HL-60/S4 (cell line): ENCODE results near the gene PTPN14.

ENCODE experiments used
- in situ Hi-C: fragments of 300-500 bp; cut with MboI; formaldehyde crosslinking; loops from 2 replicates; pipeline ENCODE4 v1.14.3; 2022; ENCODE audit warnings: low sequenced_read_pairs

Gene PTPN14

GRCh38 chr1:214458541-214458940 lies 92.9 kb downstream of the PTPN14 start:
- in situ Hi-C loops, result no loop called here

DNA sequence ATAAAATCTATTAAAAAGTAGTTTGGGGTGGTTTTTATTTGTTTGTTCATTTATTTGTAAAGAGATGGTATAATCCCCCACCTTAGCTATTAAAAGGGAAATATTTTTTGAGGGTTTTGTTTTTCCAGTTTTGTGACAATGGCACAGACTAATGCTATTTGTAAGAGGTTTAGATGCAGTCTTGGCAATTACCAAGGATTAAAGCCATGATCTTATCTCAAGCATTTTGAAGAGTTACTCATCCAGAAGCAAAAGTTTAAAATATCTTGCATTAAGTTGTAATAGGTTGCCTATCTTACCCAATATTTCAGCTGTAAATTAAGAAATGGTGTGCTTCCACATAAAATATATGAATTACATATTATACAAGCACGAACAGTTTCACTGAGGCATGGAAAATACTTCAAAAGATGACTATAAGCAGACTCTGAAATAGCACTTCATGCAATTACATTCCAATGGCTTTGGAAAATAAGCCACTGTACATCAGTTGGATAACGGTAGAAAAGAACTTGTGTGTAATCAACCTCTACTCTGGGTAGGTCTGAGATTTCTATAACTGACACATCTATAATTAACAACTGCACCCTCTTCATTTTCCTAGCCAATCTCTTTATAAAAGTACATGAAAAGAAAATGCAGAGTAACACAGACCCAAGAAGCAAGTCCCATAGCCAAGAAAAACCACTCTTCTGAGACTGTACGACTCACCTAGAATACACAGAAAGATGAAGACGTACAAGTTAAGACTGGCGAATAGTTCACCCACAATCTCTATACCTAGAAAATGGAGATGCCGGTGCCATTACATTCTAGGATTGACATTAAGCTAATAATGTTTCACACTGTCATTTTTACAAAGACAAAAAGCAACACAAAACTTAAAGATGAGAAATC lies 95.2 kb downstream of the PTPN14 start:
- in situ Hi-C loops, result no loop called here

DNA sequence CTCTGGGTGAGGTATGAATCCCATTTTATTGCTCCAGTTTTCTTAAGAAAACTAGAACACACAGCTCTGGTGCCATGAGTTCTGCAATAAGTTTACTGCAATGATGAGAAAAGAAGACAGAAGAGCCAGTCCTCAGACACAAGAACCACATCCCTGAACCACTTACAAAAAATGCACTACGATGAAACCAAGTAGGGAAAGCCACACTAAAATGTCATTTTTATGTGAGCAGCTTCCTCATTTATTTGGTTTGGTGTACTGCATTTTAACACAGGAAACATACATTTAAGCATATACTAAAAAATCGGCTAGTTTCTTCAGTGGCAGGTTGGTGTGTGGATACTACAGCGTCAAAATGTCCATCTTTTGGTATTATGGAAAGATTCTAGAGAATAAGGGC lies 95.9 kb downstream of the PTPN14 start:
- in situ Hi-C loops, result no loop called here

DNA sequence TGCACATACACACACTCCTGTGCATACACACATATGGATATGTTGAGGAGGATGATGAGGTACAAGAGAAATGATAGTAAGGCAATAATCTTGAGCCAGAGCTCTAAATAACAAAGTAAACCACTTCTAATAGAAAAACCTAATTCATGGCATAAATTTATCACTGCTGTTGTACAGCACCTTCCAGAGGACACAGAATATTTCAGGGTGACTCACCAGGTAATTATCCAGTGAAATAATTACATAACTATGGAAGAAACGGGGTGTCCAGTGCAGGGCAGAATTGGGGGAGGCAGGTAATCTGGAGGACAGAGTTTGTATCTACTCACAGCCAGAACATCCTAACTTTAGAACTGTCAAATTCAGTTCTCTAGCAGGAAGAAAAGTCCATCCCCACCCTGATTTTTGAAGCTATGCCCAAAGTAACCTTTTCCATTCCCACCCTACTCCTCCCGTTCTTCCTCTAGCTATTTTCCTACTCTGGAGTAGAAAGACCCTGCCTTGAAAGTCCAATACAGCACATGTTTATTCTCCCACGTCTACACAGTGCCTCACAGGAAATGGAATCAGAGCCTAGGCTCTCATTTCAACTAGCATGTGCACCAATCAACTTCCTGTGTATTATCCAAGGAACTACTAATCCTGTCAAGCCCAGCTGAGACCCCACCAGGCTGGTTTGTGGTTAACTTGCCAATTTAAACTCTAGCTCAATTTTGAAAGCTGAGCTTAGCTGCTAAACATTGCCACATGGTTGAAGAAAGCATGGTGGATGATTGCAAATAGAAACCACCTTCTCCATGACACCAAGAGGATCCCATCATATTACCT lies 96.6 kb downstream of the PTPN14 start:
- in situ Hi-C loops, result no loop called here

DNA sequence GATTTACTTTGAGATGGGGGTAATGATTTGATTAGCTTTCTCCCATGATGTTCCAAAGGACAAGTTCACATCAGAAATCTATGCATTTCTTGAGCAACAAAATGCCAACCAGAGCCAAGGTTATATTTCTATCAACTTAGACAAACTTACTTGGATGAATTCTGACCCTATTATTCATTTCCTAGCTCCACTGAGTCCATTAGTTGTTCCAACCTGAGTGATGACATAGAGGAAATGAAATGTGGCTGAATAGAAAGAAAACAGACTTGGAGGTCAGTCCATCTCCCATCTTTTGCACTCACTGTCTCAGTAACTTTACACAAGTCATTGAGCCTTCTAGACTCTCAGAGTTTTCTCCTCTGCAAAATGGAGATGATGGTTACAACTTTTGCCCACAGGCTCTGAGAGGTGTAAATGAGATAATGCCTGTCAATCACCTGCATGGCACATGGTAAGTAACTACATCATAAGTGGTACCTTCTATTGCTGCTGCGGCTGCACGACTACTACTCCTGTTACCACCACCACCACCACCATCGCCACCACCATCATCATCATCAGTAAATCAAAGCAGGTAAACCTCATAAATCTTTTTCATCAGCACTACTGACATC lies 98.2 kb downstream of the PTPN14 start:
- in situ Hi-C loops, result no loop called here

GRCh38 chr1:214452152-214452784 lies 99.1 kb downstream of the PTPN14 start:
- in situ Hi-C loops, result no loop called here

DNA sequence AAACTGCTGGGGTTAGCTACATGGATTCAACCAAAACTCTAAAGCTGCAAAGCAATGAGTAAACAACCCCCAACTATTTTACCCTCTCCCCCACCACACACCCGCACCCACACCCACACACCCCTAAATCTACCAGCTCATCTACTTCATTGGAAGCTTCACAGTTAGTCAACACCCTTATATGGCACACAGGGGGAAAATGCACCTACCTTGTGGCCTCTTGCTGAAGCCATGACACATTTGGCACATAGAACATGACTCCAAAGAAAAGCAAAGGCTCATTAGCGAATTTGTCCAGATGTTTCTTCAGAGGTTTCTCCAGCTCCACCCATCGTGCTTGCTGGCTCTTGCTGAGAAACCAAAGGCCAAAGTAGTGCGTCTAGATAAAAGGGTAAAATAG lies 99.8 kb downstream of the PTPN14 start:
- in situ Hi-C loops, result no loop called here

DNA sequence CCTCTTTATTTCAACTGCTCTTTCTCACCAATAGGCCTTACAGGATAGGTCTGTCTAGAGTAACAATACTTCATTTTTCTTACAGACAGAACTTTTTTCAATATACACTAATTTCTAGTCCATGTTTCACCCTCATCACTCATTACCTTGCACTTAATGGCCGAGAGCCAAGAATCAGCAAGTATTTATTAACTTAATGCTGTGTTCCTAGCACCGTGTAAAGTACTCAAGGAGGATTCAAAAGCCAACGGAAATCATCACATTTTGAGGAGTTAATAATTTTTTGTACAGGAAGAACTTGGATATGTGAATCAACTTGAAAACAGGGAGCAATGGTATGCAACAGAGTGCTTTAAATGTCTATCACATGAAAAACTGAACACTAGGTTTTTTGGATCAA lies 102.0 kb downstream of the PTPN14 start:
- in situ Hi-C loops, result no loop called here

DNA sequence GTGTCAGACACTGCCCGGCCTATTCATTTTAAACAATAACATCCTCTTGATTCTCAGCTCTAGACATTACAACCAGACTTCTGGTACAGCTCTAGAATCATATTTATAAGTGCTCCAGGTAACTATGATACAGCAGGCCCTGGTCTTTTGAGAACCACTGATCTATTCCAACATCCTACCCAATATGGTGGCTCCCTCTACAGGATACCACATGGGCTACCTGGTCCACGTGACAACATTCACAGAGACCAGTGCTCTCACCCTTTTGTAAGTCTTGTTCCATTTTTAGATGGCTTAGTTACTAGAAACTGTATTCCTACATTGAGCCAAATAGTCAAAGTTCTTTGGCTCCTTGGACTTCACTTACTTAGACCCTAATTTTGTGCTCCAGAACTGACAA lies 102.9 kb downstream of the PTPN14 start:
- in situ Hi-C loops, result no loop called here

- in situ Hi-C loops, result no loop called here
Observed at GRCh38 chr1:214447557-214447871, 103.9 kb downstream of the PTPN14 start.

DNA sequence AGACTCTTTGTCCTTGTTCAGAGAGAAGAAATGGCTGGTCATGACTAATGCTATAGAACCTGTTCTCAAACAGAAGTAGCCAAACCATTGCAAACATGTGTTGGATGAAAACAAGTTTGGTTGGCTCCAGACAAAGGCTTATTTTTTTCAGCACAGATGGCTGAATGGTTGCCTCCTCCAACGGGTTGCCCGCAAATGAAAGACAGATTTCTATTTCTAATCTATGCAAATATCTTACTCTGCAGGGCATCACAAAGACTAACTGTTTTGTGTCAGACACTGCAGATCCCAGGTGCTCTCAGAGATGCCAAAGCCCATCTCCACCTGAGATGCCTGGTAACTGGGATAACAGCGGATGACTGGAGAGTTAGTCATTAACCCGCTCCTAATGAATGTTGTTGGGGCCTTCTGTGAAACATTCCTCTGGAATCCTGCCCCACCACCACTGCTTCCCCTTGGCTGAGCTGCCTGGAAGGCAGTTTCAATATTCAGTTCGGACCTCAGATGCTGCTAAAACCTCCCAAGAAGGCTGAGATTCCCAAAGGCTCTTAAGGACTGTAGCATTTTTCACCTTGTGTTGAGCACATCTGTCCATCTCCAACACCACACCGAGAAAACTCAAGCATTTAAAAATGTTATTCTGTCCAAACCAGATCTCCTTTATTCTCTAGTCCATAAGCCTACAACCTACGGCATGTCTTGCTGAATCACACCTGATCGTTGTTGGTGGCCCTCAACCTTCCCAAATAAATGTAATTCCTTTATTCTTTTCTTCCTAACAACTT lies 104.4 kb downstream of the PTPN14 start:
- in situ Hi-C loops, result no loop called here

GRCh38 chr1:214445831-214446614 lies 105.4 kb downstream of the PTPN14 start:
- in situ Hi-C loops, result no loop called here

GRCh38 chr1:214445199-214445598 lies 106.2 kb downstream of the PTPN14 start:
- in situ Hi-C loops, result no loop called here

DNA sequence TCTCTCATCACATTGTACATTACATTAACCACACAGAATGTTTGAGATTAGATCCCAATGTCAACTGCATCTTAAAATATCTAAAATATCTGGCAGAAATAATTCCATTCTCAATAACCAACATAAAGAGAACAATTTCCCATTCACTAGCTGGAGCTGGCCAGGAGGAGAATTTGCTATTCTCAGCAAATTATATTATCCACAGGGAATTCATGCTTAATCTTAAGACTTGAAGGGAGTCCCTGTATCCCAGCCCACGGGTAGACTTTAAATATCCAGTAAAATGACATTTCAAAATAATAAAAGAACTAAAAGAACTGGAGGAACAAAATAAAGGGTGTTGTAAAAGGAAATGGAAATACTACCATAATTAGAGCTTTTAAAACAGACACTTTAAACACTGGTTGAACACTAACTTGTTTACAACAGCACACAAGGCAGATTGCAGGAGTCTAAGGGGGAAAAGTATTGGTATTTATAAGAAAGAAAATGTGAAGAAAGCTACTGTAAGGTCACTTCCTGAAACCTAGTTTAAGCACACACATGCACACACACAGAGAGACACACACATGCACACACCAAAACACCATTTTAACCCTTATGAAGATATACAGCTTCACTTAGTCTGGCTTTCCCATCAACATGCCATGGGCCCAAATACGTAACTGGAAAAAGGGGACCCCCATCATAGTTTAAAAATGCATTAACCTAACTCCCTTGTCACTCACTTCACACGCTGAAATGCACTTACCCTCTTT lies 107.0 kb downstream of the PTPN14 start:
- in situ Hi-C loops, result no loop called here

DNA sequence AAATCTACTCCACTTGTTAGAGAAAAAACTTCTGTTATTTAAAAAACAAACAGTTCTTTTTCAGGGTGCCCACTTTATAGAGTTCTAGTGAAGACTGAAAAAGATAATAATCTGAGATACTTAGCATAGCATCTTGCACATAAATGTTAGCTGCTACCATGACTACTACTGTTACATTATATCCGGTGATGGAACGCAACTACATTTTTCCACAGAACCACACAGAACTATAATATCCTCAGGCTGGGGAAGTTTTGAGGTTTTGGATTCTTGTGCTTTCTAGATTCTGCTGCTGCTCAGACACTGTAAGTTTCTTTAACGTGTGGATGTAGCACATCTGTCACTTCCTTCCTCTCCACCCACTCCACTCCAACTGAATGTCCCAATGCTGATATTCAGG lies 110.3 kb downstream of the PTPN14 start:
- in situ Hi-C loops, result no loop called here

DNA sequence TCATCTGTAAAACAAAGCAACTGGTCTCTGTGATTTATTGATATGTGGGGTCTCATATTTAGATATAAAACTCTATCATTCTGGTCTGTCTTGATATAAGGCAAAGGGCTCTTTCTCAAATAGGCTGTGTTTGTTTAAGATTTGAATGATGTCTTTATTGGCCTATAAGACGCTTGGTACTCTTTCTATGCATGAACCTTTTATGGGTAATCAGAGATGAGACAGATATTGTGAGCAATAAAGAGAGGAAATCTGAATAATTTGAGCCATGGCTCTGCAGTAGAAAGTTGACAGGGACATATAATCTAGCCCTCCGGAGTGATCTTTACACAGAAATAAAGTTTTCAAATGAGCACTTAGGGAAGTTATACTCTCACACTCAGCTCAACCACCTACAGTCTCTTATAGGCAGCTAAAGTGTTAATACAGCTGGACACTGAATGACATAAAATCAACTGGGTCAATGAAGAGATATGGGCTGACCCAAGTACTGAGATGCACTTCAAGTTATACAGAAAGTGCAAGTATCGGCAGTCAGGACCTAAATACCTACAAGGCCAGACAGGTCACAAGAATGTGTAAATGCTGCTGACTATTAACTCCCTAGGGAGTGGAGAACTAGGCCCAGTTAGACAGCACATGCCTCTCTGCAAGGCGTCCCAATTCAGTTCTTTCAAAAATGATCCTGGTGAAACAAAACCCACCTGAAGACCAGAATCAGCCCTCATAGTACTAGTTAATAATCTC lies 111.0 kb downstream of the PTPN14 start:
- in situ Hi-C loops, result no loop called here

DNA sequence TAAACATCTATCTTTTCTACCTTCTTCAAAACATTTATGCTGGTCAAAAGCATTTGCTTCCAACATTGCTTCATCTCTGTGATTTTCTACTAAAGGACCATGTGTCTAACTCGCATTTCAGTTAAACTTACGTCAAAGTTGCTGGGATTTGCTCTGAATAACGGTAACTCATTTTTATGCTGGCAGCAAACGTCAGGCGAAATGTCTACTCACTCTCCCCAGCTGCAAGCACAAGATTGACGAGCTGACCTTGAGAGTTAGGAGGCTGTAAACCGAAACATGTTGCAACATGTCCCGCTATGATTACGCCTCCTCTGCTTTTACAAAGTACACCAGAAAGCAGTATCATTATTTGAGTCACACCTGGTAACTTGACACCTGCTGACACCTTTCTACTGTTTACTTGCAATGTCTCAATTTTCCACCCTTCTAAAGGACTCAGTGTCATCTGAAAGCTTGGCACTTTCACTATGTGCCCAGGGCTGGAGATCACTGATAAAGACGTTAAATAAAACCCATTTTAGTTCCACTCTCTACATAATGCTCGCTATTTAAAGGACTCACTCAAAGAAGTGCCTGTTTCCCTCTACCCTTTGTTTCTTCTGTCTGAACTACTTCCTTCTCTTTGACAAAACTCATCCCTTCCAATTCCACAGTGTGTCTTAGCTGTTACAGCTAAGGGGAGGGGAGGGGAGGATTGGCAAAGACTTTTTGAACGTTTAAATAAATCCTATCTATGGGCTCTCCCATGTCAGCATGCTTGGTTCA lies 111.9 kb downstream of the PTPN14 start:
- in situ Hi-C loops, result no loop called here

DNA sequence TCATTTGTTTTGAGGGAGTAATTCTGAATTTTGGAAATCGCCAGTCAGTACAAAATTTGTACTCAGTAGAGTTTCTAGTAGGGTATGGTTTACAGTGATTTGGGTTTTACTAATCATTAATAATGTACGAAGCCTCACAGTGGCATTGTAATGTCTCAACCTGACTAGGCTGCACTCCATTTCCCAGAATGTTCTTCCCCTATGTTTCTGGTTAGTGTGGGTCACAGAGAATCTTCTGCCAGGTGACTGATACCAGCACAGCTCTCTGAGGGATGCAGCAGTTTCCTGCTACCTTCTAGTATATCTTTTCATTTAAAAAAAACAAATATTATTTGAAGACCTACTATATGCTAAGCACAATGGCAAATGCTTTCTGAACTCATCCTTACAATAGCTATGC lies 112.9 kb downstream of the PTPN14 start:
- in situ Hi-C loops, result no loop called here
